Keratinocyte (primary cell): Measurements from ENCODE around the gene SLC37A1. TPM values are rescaled to one million over a fixed set of nuclear protein-coding genes. Genes with fewer than 3 reads are reported as not detected.

ENCODE experiments used
- DNase-seq: peaks from one replicate; pipeline ENCODE4 v3.0.0-alpha.2; 2011; ENCODE audit warnings: low read depth, missing footprints, low spot score
- FAIRE-seq: peaks from 2 replicates; lab custom pipeline; 2011; peaks lifted over from hg19 to GRCh38; lab: Jason Lieb, UNC
- H2AFZ ChIP-seq: 2 replicates; pipeline ENCODE4 v1.6.0; 2012; ENCODE audit warnings: low read length, control low read depth, inconsistent platforms; ENCODE audit not compliant: control insufficient read depth
- H3K27ac ChIP-seq: 2 replicates; pipeline ENCODE4 v1.5.1; 2011; ENCODE audit warnings: low read length; ENCODE audit not compliant: control insufficient read depth, insufficient read depth
- H3K27me3 ChIP-seq: 3 replicates; pipeline ENCODE4 v1.6.0; 2011; ENCODE audit warnings: low read length; ENCODE audit not compliant: control insufficient read depth, insufficient read depth; ENCODE audit errors: extremely low read depth
- H3K36me3 ChIP-seq, 2 experiments: 2 replicates in 1 of 2; 3 replicates in 1 of 2; pipeline ENCODE4 v1.5.1; 2011; ENCODE audit warnings: low read length in 2 of 2, mild to moderate bottlenecking in 1 of 2; ENCODE audit not compliant: control insufficient read depth in 2 of 2, insufficient read depth in 2 of 2; ENCODE audit errors: extremely low read depth in 1 of 2
- H3K4me1 ChIP-seq: 3 replicates; pipeline ENCODE4 v1.5.1; 2011; ENCODE audit warnings: low read length; ENCODE audit not compliant: control insufficient read depth, insufficient read depth; ENCODE audit errors: extremely low read depth
- H3K4me2 ChIP-seq: 3 replicates; pipeline ENCODE4 v1.6.0; 2011; ENCODE audit warnings: low read depth, low read length; ENCODE audit not compliant: control insufficient read depth, insufficient read depth; ENCODE audit errors: extremely low read depth
- H3K4me3 ChIP-seq, 3 experiments: fragments of 200-600 bp in 1 of 3; sonication (generic) in 1 of 3; 2 replicates in 2 of 3; 3 replicates in 1 of 3; pipeline ENCODE4 v1.5.1; 2011 to 2016; ENCODE audit warnings: low read length in 3 of 3, mild to moderate bottlenecking in 3 of 3, control low read depth in 2 of 3, inconsistent platforms in 1 of 3, low read depth in 1 of 3, mixed read lengths in 1 of 3, mixed run types in 1 of 3, moderate library complexity in 1 of 3; ENCODE audit not compliant: control insufficient read depth in 2 of 3, insufficient read depth in 2 of 3; ENCODE audit errors: extremely low read depth in 1 of 3
- H3K79me2 ChIP-seq: 2 replicates; pipeline ENCODE4 v1.6.0; 2012; ENCODE audit warnings: low read length; ENCODE audit not compliant: control insufficient read depth, insufficient read depth
- H3K9ac ChIP-seq: 3 replicates; pipeline ENCODE4 v1.6.0; 2011; ENCODE audit warnings: low read length; ENCODE audit not compliant: control insufficient read depth, insufficient read depth; ENCODE audit errors: extremely low read depth
- H3K9me1 ChIP-seq: 3 replicates; pipeline ENCODE4 v1.6.0; 2011; ENCODE audit warnings: low read length; ENCODE audit not compliant: control insufficient read depth, insufficient read depth; ENCODE audit errors: extremely low read depth
- H3K9me3 ChIP-seq: 2 replicates; pipeline ENCODE4 v1.5.1; 2012; ENCODE audit warnings: low read depth, low read length; ENCODE audit not compliant: control insufficient read depth
- H4K20me1 ChIP-seq: 3 replicates; pipeline ENCODE4 v1.6.0; 2011; ENCODE audit warnings: low read length; ENCODE audit not compliant: control insufficient read depth, insufficient read depth; ENCODE audit errors: extremely low read depth
- CTCF ChIP-seq, 3 experiments: IDR thresholded peaks in 1 of 3; conservative IDR thresholded peaks in 1 of 3; optimal IDR thresholded peaks in 1 of 3; 2 replicates in 2 of 3; 3 replicates in 1 of 3; pipeline versions ENCODE3 to v1.5.1; 2011; ENCODE audit warnings: low read length in 3 of 3, mild to moderate bottlenecking in 3 of 3, moderate library complexity in 2 of 3, control low read depth in 1 of 3, inconsistent platforms in 1 of 3; ENCODE audit not compliant: insufficient read depth in 2 of 3; ENCODE audit errors: extremely low read depth in 1 of 3
- EZH2 ChIP-seq: IDR thresholded peaks from one replicate; pipeline ENCODE4 v1.6.1; 2012; ENCODE audit warnings: inconsistent platforms, mild to moderate bottlenecking, low read length, moderate library complexity
- dilution Hi-C: fragments of 300-500 bp; cut with MboI; formaldehyde crosslinking; loops from one replicate; pipeline ENCODE4 v1.7.0; 2020; ENCODE audit warnings: low sequenced_read_pairs; ENCODE audit not compliant: extremely low pct_ligation_motif_present
- polyA plus RNA-seq, 5 experiments: library from polyadenylated mRNA; depleted of rRNA in 3 of 5; stranded (reverse) in 3 of 5; stranded (forward) in 1 of 5; unstranded in 1 of 5; fragments of >200 nt; gene quantifications; 1 replicate in 1 of 5; 2 replicates in 3 of 5; 3 replicates in 1 of 5; pipeline versions ENCODE4 v1.2.1 to v1.2.3, GENCODE V29; 2011 to 2012; ENCODE audit warnings: missing spikeins in 2 of 5, low read depth in 1 of 5, low replicate concordance in 1 of 5

Gene SLC37A1
- polyA plus RNA-seq, 1 donor (not counting 4 experiments of a cell fraction or from before 2014, with no cell fraction given), result 4.1 TPM

- no peak overlapping the region for H3K4me3 ChIP-seq
- H3K9me1 ChIP-seq, result no peaks in the 10 kb centered on the region
- no peak overlapping the region for H3K27ac ChIP-seq
- no peak for FAIRE-seq
- no peaks in the 10 kb centered on the region for H4K20me1 ChIP-seq
- no peaks in the 10 kb centered on the region for H3K36me3 ChIP-seq
- DNase-seq, result no peak
- no peak overlapping the region for H3K9ac ChIP-seq
- H3K27me3 ChIP-seq, result no peaks in the 10 kb centered on the region
- no peak overlapping the region for H3K4me2 ChIP-seq
- H3K4me1 ChIP-seq, result peaks cover 25% of the 10 kb centered on the region
- no peak overlapping the region for H2AFZ ChIP-seq
- dilution Hi-C loops, result no loop called here
- H3K9me3 ChIP-seq, result no peaks in the 10 kb centered on the region
- TF ChIP-seq CTCF (optimal IDR thresholded peaks at IDR 0.05 in 1 of 3, IDR thresholded peaks at IDR 0.05 in 1 of 3, conservative IDR thresholded peaks at IDR 0.05 in 1 of 3; ENCODE audit: extremely low read depth in 1 of 3, insufficient read depth in 2 of 3, low read length in 3 of 3) (no peak), EZH2 (no peak)
- no peaks in the 10 kb centered on the region for H3K79me2 ChIP-seq
Measured at GRCh38 chr21:42471206-42471605, 42.4 kb upstream of the SLC37A1 start.

- Histone ChIP-seq H3K4me3 (no peak overlapping the region), H3K27me3 (no peaks in the 10 kb centered on the region), H3K9ac (no peak overlapping the region), H3K27ac (no peak overlapping the region), H2AFZ (no peak overlapping the region), H3K4me2 (no peak overlapping the region), H3K9me1 (no peaks in the 10 kb centered on the region), H3K79me2 (no peaks in the 10 kb centered on the region), H3K36me3 (no peaks in the 10 kb centered on the region), H3K9me3 (no peaks in the 10 kb centered on the region), H4K20me1 (no peaks in the 10 kb centered on the region), H3K4me1 (peaks cover 25% of the 10 kb centered on the region)
- dilution Hi-C loops, result no loop called here
- no peak for TF ChIP-seq EZH2
- no peak for TF ChIP-seq CTCF (optimal IDR thresholded peaks at IDR 0.05 in 1 of 3, IDR thresholded peaks at IDR 0.05 in 1 of 3, conservative IDR thresholded peaks at IDR 0.05 in 1 of 3; ENCODE audit: extremely low read depth in 1 of 3, insufficient read depth in 2 of 3, low read length in 3 of 3)
- DNase-seq (no peak), FAIRE-seq (no peak)
Measured at GRCh38 chr21:42471716-42472330, 41.8 kb upstream of the SLC37A1 start.
